GM13977 (cell line): Measurements from ENCODE around the gene AGXT.

ENCODE experiments used
- DNase-seq: peaks from one replicate; pipeline ENCODE4 v3.0.0; 2012; ENCODE audit warnings: low spot score
- in situ Hi-C: fragments of 300-500 bp; cut with MboI; formaldehyde crosslinking; loops from one replicate; pipeline ENCODE4 v1.12.0; 2022; ENCODE audit warnings: low sequenced_read_pairs, low pct_unique_long_range_greater_than_20kb, mixed read lengths, inconsistent platforms; ENCODE audit not compliant: unreplicated experiment
- TF ChIP-seq, protein P1 (sequence below): IDR thresholded peaks from 2 replicates; pipeline ENCODE4 v1.5.1; 2012; ENCODE audit warnings: mild to moderate bottlenecking, control low read depth; ENCODE audit not compliant: insufficient read depth; ENCODE audit errors: extremely low read depth, missing control alignments

The AGXT gene

DNA sequence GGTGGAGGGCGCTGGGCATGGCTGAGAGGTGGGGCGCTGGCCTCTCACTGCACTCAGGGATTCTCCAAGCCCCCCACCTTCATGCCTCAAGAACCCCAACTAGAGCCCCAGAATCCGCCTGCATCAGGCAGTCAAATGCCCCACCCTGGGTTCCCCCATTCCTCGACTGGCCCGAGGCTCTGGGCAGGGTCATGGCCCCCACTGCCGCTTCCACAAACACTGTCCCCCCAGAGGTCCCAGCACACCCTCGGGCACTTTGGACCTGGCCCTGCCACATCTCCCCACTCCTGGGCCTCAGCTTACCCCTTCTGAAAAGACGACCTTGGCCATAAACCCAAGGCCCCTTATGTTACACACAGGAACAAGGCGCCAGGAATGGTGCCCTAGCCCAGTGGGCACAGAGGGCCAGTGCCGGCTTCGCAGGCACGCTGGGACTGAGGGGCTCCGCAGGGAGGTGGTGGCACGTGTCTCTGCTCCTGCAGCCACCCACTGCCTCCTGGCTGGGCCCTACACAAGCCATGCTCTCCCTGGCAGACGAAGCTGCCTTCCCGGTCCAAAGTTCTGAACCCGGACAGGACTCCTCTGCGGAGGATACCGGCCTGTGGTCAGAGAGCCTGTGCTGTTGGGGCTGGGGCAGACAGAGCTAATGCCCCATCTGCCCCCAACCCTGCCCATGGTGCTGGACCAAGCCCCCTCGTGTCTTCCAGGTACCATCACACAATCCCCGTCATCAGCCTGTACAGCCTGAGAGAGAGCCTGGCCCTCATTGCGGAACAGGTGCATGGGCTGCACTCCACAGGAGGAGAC lies 6.8 kb downstream of the AGXT start:
- TF ChIP-seq, protein P1, sequence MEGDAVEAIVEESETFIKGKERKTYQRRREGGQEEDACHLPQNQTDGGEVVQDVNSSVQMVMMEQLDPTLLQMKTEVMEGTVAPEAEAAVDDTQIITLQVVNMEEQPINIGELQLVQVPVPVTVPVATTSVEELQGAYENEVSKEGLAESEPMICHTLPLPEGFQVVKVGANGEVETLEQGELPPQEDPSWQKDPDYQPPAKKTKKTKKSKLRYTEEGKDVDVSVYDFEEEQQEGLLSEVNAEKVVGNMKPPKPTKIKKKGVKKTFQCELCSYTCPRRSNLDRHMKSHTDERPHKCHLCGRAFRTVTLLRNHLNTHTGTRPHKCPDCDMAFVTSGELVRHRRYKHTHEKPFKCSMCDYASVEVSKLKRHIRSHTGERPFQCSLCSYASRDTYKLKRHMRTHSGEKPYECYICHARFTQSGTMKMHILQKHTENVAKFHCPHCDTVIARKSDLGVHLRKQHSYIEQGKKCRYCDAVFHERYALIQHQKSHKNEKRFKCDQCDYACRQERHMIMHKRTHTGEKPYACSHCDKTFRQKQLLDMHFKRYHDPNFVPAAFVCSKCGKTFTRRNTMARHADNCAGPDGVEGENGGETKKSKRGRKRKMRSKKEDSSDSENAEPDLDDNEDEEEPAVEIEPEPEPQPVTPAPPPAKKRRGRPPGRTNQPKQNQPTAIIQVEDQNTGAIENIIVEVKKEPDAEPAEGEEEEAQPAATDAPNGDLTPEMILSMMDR = no peak
- DNase-seq = no peak
- in situ Hi-C loops = no loop called here

GRCh38 chr2:240876035-240876474 lies 7.4 kb downstream of the AGXT start:
- no peak for DNase-seq
- TF ChIP-seq, protein P1 = no peak
- in situ Hi-C loops = no loop called here

DNA sequence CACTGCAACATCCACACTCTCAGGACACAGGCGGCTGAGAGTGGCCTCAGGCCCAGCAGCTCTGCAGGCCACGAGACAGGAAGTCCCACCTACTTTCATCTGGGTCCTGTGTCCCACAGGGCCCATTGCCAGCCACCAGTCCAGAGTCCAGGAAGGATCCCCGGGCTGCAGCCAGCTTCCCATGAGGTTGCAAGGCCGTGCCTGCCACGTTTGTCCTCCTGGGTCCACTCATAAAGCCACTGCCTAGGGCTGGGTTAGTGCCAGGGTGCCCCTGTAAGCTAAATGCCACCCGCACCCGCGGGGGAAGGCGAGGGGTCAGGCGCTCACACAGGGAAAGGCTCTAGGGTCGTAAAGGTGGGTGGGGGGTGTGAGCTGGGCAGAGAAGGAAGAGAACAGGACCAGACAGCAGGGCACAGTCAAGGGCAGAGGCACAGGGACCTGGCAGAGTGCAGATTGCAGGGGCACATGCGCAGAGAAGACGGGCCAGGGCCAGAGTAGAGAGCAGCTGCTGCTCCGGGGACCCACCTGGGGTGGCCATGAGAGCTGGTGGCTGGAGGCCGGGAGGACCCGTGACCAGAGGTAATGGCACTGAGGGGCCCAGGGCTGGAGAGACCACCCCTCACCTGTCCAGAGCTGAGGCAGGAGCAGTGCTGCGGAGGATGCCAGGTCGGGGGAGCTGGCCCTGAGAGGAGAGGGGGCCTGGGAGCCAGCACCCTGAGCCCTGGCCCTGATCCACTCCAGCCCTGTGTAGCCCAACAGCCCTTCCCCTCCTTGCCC lies 8.0 kb downstream of the AGXT start:
- TF ChIP-seq, protein P1 = no peak
- in situ Hi-C loops = no loop called here

DNA sequence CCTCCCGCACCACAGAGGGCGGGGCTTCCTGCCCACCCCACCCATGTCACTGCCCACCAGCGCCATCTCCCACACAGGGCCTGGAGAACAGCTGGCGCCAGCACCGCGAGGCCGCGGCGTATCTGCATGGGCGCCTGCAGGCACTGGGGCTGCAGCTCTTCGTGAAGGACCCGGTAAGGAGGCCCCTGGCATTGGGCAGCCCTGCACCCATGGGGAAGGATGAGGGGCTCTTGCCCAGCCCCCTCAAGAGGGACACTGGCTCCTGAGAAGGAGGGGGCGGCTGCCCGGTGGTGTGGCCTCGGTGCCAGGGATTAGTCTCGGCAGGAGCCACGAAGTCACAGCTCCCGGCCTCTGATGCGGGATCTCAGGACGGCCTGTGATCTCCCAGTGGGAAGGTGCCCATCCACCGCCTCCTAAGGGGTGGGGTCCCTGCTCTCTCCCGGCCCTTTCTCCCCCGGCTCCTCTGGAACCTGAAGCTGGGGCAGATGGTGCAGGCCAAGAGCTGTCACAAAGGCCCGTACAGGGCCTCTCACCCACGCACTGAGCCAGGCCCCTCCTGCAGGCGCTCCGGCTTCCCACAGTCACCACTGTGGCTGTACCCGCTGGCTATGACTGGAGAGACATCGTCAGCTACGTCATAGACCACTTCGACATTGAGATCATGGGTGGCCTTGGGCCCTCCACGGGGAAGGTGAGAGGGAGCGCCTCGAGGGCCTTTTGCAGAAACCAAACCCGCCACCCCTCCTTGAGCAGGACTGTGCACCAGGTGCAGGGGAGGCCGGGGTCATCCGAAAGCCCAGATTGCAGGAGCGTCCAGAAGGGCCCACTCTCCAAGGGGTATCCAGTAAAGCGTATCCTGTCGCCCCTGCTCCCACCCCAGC lies 9.1 kb downstream of the AGXT start:
- in situ Hi-C loops = no loop called here
- TF ChIP-seq, protein P1 = no peak
- no peak for DNase-seq

More for the DNA sequence above, 8.0 kb downstream of the AGXT start:
- DNase-seq = no peak

DNA sequence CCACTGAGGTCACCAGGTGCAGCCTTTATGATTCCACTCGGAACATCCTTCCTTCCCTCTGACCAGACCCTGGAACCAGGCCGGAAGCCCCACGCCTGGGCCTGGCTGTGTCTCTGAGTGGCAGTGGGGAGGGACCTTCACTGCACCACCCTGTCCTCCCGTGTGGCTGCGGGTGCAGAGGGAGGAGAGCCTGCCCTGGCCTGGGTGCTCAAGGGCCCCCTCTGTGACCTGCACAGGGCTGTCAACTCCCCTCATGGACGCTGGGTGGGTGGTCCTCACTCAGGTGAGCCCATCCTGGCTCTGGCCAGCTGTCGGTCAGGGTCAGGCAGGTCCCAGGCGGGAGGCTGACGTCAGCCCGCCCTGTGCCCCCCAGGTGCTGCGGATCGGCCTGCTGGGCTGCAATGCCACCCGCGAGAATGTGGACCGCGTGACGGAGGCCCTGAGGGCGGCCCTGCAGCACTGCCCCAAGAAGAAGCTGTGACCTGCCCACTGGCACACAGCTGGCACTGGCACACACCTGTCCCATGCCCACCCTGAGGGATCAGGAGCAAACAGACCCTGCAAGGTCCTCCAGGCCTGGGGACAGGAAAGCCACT lies 9.8 kb downstream of the AGXT start:
- TF ChIP-seq, protein P1 = no peak
- DNase-seq = no peak
- in situ Hi-C loops = no loop called here

GRCh38 chr2:240879105-240879504 lies 10.5 kb downstream of the AGXT start:
- in situ Hi-C loops = no loop called here
- no peak for DNase-seq
- TF ChIP-seq, protein P1 = no peak
